Inferior parietal cortex (tissue), 1 donor: ENCODE measurements around the gene SLC12A3.

Source experiments
- DNase-seq: peaks from one replicate; pipeline ENCODE4 v3.0.0-alpha.2; 2016; ENCODE audit errors: extremely low spot score

Gene SLC12A3

DNA sequence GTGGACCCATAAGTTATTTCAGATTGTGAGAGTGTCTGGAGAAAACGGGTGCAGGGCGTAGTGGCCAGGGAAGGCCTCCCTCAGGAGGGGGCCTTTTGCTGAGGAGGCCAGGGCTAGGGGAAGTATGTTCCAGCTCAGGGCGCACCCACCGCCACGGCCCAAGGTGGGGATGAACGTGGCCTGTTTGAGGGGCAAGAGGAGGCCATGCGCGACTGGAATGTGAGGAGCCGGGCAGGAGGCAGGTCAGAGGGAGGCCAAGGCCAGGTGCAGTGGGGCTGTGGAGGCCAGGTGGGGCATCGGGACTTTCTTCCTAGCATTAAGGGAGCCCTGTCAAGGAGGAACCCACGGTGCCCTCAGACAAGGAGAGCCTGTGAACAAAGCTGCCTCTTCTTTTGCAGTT, 26.7 kb downstream of the SLC12A3 start:
- no peak for DNase-seq

DNA sequence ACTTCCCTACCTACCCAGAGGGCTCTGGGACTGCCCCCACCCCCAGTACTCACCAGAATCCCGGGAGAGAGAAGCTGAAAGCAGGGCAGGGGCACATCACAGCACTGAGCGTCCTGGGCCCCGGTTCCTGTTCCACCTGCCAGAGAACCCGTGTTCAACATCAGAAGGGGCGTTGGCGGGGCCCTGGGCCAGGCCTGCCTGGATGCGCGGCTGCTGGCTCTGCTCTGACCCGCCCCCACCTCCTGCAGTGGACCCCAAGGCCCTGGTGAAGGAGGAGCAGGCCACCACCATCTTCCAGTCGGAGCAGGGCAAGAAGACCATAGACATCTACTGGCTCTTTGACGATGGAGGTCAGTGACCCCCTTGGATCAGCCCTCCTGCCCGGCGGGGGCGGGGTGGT, 27.7 kb downstream of the SLC12A3 start:
- DNase-seq = no peak

DNA sequence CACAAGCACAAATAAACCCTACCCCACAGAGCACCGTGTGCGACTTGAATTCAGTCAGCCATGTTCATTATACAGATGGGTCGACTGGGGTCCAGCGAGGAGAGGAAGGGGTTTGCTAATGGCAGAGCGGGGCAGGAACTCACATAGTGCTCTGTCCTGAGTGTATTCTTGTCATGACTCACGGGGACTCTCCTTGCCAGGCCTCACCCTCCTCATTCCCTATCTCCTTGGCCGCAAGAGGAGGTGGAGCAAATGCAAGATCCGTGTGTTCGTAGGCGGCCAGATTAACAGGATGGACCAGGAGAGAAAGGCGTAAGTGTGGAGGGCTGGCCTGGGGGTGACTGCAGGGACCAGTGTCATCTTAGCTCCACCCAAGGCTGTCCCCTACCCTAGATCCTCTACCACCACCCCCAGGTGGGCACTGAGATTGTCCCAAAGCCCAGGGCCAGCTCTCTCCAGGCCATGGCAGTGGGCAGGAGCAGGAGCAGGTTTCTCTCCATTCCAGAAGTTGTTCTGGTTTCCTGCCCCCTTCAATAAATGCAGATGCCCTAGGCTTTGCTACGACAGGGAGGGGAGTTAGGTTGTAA, 29.4 kb downstream of the SLC12A3 start:
- no peak for DNase-seq

DNA sequence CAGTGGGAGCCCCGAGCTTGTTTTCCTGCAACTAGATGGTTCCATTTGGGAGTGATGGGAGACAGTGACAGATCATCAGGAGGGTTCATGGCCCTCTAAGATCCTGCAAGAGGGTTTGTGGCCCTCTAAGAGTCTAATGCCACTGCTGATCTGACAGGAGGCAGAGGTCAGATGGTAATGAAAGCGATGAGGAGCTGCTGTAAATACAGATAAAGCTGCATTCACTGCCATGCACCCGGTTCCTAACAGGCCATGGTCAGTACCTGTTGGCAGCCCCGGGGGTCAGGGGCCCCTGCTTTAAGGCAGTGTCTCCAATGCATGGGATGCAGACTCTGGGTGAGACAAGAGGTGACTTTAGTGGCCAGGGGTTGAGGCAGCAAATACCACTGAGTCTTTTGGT, 30.8 kb downstream of the SLC12A3 start:
- no peak for DNase-seq

DNA sequence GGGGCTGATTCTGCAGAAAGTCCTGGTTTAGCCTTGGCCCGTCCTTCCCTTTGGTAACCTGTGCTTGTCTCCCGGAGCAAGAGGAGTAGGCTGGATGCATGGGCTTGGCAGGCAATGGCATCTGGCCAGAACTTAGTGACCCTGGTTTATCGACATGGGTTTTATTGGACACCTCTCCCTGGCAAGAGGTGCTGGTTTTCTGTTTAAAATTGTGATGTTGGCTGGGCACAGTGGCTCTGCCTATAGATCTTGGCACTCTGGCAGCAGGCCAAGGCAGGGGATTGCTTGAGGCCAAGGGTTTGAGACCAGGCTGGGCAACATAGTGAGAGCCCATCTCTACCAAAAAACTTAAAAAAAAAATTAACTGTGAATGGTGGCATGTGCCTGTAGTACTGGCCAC, 31.2 kb downstream of the SLC12A3 start:
- no peak for DNase-seq

DNA sequence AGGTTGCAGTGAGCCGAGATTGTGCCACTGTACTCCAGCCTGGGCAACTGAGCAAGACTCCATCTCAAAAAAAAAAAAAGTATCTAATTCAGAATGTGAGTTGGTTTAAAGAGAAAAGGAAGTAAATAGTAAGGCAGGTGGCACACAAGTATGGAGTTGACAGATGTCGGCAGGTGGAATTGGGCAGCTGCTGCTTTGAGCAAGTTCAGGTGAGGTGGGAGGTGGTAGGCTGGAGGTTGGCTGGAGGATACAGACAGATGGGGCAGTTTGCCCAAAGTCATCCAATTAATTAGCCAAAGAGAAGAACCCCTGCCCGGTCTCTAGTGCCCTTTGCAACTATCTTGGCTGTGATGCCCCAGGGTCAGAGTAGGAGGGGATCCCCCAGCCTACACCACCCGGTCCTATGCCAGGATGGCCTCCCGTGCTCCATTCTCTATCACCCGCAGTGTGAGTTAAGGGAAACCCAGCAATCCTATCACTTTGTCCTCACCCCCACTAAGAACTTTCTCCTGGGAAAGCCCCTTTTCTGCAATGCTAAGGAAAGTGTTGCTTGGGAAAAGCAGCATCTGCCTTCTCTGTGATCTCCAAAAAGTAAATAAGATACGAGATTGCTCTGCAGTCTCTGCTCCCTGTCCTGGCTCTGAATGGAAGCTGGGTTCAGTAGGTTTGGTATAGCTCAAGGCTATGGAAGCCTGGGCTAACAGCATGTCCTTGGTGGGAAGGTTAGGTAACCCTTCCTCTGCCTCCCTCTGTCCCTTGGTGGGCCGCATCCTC, 32.2 kb downstream of the SLC12A3 start:
- DNase-seq = no peak

DNA sequence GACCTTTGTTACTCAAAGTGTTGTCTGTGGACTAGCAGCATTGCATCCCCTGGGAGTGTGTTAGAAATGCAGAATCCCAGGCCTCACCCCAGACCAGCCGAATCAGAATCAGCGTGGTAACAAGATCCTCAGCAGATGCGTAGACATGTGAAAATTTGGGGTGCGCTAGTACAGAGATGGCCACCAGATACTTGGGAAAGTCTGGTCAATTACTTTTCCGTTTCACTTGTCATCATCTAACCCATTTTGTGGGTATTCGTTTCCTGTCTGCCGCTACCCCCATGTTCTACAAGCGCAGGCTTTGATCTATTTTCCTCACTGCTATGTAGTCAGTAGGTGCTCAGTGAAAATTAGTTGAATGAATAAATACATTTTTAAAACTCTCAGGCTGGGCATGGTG, 33.8 kb downstream of the SLC12A3 start:
- DNase-seq = no peak

DNA sequence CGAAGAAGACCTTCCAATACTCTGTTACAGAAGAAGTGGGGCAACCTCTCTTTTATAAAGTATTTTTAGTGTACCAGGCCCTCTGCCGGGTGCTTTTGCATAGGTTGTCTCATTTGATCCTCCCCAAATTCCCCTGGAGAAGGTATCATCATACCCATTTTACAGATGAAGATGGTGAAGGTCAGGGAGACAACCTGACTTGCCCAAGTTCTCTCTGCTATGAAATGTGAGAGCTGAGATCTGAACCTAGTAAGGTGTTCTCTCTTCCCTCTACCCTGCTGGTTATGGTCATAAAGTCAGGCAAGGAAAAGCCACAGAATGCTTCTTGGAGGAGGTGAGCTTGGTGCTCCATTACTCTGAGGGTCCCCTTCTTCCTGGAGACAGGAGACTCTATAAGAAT, 38.9 kb downstream of the SLC12A3 start:
- no peak for DNase-seq

DNA sequence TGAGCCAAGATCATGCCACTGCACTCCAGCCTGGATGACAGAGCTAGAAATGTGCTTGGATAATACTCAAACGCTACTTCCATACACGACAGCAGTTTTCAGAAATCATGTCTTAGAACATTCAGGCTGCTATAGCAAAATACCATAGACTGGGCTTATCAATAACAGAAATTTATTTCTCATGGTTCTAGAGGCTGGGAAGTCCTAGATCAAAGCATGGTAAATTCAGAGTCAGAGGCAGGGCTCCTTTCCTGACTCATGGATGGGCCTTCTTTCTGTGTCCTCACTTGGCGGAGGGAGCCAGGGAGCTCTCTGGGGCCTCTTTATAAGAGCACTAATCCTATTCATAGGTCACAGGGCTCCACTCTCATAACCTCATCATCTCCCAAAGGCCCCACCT, 42.4 kb downstream of the SLC12A3 start:
- no peak for DNase-seq

DNA sequence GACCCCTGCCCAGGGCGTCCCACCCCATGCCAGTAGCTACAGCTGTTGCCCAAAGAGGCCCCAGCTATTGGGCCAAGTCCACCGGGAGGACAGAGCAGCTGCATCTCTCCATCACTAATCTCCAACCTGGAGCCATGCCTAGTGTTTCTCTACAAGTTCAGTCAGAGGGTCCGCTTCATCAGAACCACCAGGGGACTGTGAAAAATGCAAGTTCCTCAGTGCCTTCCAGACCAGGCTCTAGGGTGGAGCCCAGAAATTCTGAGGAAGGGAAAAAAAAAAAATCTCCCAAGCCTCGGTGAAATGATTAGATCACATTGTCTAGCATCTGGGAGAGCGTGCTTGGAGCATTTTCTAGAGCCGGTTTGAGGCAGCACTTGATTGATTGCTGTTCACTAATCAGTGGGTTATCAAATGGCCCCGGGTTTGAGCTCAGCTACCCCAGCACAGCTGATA, 44.5 kb downstream of the SLC12A3 start:
- DNase-seq = no peak

DNA sequence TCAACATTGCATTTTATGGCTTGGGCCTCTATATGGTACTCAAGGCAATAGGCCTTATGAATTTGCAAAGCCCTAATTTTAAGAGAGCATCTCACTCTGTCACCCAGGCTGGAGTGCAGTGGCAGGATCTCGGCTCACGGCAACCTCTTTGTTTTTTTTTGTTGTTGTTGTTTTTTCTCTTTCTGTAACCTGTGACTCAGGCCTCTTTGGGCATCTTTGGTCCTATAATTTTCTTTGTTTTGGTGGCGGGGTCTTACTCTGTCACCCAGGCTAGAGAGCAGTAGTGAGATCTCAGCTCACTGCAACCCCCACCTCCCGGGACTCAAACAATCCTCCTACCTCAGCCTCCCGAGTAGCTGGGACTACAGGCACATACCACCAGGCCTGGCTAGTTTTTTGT, 45.1 kb downstream of the SLC12A3 start:
- no peak for DNase-seq

DNA sequence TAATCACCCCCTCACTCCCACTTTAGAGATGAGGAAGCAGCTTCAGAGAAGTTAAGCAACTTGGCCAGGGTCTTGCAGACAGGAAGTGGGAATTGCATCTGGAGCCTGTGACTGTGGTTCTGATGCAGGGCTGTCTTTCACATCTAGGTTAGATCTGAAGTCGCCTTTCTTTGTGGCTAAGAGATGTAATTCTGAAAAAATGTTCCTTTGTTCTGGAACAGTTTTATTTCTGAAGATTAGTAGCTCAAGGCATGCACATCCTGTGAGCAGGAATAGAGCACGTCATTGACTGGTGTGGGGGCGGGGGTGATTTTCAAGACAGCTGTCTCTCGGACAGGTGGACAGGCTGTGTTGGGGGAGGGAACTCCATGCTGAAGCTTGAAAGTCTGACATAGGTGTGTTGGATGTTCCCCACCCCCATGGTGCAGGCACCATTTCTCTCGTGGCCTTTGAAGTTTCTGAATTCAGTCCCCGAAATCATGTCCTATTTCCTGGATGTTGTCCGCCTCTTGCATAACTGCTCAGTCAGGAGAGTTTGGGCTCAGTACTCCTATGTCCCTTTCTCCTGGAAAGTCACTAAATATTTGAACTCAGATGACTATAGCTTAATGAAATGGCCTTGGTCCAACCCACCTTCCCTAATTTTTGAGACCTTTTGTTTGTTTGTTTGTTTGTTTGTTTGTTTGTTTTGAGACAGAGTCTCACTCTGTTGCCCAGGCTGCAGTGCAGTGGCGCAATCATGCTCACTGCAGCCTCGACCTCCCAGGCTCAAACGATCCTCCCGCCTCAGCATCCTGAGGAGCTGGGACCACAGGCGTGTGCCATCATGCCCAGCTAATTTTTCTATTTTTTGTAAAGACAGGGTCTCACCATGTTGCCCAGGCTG, 45.9 kb downstream of the SLC12A3 start:
- DNase-seq = no peak

DNA sequence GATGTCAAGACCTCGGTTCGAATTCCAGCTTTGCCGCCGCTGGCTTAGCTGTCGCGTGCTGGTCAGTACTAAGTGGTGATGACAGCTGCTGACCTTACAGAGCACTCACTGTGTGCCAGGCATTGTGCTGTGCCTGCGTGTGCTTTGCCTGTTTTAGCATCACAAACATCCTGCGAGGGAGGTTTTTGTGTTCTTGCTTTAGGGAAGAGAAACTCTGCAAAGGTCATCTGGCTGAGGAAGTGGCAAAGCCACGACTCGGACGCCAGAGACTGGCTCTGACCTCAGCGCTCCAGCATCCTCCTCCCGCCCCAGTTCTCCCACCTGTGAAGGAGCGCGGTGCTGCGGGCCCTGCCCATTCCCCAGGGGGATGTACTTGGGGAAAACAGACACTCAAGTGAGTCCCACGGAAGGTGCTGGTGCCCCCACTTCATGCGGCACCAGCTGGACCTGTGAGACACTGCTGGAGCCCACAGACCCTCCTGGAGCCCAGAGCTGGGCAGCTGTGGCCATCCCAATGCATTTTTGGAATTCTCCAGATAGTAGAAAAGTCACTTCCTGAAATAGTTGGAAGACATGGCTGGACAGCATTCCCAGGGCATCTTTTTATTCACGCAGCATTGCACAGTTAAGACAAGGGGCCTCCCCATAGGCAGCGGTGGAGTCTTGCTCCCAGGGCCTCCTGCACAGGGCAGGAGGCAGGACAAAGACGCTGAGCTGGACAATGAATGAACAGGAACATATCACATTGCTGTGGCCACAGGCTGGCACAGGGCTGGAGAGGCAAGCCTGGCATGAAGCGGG, 47.0 kb downstream of the SLC12A3 start:
- DNase-seq = no peak

DNA sequence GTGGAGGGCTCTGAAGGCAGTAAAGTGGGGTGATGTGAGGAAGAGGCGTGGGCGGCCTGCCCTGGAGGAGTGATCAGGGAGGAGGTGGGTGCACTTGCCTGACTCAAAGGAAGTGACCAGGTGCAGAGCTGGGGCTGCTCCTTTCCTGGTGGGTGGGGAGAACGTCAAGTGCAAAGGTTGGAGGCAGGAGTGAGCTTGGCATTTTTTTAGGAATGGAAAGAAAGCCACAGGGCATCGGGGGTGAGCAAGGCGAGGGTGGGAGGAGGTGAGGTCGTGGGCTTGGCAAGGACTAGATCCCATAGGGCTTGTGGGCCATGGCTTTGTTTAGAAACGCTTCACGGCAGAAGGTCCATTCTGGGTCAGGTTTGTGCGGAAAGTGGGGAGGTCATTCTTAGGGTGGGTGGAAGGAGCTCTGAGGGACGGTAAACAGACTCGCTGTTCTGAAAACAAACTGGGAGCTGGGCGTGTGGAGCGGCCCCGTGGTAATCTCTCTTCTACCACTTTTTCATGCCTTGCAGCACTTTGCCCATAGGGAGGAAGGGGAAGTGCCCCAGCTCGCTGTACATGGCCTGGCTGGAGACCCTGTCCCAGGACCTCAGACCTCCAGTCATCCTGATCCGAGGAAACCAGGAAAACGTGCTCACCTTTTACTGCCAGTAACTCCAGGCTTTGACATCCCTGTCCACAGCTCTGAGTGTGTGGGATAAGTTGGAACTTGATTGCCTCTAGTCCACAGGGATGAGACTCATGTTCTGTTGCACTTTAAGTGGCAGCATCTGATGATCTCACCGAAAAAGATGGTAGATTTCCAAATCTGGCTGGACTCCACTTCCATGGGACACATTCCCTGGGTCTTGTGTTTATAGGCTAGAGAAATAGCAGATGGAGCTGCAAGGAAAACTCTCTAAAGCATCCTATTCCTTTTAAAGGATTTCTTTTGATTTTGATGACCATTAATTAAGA, 48.0 kb downstream of the SLC12A3 start:
- no peak for DNase-seq

DNA sequence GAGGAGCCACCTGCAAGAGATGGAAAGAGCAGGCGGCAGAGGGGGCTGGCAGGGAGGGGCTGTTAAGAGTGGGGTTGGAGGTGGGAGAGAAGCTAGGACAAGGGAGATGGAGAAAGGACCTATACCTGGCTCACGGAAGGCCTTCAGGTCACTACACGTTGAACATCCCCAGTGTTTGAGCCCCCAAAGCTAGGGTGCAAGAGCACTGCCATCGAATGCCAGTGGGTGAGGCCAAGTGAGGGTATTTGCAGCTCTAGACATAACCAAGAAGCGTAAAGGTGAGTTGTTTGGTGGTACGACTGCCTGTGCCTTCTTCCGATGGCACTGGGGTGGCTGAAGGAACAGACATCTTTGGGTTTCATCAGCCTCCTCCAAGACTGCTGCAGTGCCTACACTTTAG, 49.9 kb downstream of the SLC12A3 start:
- DNase-seq = no peak

DNA sequence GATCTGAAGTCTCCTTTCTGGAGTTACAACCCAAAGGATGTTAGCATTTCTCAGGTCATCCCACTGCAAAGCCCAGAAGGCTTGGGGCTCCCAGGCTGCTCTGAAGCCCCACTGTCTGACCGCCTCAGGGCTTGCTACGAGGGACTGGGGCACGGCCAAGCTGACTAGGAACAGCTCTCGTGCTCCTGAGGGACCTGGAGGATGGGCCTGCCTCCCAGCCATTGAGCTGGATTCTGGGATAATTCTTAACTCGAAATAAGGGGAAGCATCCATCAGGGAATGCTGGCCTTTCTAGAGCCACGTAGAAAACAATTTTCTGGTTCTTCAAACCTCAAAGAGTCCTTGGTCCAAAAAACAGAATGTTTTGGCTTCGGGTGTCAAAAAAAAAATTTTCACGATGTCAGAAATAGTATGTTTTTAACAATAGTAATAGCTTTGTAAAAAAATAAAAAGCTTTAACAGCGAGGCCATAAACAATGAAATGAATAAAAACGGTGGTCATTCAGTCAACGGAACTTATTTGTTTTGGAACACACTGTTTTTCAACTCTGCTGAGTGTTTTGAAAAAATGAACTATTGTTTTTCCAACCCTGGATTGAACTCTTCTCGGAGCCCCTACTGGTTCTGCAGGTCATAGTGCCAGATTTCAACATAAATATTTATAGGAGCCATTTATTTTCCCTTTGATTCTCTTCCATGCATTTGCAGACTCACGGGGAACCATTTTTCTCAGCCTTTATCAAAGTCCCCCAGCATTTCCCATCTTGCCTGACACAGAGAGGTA, 50.5 kb downstream of the SLC12A3 start:
- no peak for DNase-seq

DNA sequence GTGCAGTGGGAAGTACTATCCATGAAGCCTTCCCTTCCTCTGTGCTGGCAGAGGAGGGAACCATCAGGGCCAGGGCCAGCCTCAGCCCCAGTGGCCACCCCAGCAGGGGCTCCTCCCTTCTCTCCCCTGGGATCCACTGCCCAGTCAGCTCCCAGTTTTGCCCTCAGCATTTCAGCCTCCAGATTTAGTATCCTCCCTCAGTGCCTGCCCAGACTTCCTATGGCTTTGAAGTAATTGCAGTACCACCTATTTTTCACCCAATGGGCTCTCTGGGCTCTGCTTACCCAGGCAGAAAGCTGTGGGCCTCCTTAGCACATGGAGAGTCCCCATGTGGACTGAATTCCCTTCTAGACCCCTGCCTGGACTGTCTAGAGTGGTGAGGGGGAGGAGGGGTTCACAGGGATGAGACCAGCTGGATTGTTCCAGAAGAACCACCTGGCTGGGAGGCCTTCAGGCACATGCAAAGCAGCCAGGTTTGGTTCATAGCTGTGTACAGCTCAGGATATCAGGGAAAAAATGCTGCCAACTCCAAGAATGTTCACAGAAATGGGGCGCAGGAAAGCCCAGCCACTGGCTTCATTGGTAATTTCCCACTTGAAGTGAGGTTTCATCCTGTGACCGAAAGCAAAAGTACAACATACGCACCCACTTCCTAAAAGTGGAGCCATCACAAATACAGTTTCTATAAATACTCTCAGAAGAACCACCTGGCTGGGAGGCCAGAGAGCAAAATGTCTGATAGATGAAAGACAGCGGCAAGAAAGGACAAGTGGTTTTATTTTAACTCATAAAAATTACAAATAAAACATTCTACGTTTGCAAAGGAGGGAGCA, 51.8 kb downstream of the SLC12A3 start:
- no peak for DNase-seq

DNA sequence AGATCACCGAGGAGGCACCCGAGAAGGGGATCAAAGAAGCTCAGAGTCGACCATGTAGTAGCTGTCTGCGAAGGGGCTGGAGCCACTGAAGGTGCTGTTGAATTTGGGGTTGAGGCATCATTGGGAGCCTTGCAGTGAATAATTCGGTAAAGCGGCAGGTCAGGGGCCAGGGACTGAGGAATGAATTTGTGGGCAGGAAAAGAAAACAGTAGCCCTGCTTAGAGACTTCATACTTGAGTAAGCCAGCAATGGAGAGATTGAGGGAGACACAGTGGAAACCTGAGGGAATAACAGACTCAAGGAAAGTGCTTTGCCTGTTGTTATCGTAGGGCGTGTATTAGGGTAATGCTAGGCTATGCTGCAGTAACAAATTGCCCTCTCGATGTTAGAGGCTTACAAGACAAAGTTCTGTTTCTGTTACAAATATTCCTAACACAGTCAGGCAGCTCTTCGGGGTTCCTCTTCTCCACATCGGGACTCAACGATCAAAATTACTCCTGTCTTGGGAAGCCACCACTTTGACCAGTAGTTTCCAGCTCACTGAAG, 53.5 kb downstream of the SLC12A3 start:
- no peak for DNase-seq
